Cardiac fibroblast (primary cell): ENCODE measurements around the gene ING2.

Source experiments
- DNase-seq, 2 donors: peaks; one replicate each; pipeline versions ENCODE4 v3.0.0 to v3.0.0-alpha.2; 2010; ENCODE audit warnings: low read depth in 2 of 2
- H3K4me3 ChIP-seq, 2 donors: replicated peaks in 1 of 2; 1 replicate in 1 of 2; 2 replicates in 1 of 2; pipeline ENCODE4 v1.5.1; 2011; ENCODE audit warnings: low read depth in 2 of 2, low read length in 2 of 2, mild to moderate bottlenecking in 2 of 2, moderate library complexity in 1 of 2
- CTCF ChIP-seq: IDR thresholded peaks from one replicate; pipeline ENCODE4 v1.5.1; 2011; ENCODE audit warnings: low read depth, mild to moderate bottlenecking, low read length, inconsistent platforms

ING2 gene

DNA sequence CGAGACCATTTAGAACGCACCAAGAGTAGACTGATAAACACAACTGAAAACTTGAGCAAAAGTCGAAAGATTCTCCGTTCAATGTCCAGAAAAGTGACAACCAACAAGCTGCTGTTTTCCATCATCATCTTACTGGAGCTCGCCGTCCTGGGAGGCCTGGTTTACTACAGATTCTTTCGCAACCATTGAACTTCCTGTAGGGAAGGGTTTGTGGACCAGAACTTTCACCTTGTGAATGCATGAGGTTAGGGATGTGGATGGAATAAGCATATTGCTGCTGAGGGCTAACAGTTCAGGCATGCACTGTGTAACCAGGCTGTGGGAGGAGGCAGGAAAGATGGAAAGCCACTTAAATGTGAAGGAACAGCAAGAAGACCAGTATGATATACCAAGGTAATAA, 20.9 kb upstream of the ING2 start:
- DNase-seq: no peak
- H3K4me3 ChIP-seq: no peak overlapping the region
- TF ChIP-seq CTCF: no peak

DNA sequence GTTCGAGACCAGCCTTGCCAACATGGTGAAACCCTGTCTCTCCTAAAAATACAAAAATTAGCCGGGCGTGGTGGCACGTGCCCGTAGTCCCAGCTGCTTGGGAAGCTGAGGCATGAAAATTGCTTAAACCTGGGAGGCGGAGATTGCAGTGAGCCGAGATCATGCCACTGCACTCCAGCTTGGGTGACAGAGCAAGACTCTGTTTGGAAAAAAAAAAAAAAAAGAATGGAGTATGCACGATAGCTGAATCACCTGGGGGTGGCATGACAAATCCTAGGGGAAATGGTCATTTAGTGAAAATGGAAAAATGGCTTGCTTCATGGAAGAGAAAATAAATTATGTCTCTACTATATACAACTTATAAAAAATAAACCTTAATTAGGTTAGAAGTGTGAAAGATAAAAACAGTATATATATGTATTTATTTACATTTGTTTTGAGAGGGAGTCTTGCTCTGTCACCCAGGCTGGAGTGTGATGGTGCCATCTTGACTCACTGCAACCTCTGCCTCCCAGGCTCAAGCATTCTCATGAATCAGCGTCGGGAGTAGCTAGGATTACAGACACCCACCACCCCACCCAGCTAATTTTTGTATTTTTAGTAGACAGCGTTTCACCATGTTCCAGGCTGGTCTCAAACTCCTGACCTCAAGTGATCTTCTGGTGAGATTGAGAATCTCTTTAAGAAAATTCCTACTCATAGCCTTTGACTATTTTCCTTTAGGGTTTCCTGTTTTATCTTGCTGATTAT, 19.3 kb upstream of the ING2 start:
- no peak overlapping the region for H3K4me3 ChIP-seq
- DNase-seq: peak in 1 of 2 donors; percentile 74
- no peak for TF ChIP-seq CTCF

DNA sequence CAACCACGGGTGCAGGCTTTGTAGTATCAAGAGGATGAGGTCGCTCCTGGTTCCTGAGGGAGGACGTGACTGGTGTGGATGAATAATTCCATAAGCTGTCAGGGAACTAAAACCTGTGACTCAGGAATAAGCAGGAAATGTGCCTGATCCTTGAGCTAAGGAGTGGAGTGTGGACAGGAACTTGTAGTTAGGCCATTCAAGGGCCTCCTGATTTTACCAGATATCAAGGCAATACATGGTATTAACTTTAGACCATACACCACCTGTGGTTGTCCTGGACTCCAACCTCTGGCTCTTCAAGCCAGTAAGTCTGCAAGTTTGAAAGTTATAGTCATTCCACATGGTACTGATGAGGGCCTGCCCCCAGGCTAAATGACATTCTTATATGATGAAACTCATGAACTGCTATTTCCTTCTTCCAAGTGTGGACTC, 12.1 kb upstream of the ING2 start:
- H3K4me3 ChIP-seq: no peak overlapping the region
- peak; percentile 12 to 54 for DNase-seq
- TF ChIP-seq CTCF: no peak

DNA sequence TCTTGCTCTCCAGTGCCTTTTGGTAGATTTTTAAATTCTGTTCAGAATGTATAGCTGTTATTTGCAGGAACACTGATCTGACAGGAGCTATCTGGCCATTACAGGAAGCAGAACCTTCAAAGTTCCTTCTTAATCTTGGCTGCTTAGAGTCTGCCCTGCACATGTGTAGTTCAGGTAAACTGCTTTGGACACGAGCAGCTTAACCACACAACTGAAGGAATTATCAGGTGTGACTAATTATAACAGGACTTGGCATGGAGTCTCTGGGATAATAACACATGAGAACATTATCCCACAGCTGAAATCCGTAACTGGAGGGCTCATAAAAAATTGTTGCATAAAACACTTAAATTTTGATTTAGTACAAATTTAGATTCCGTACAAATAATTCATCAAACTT, 11.6 kb upstream of the ING2 start:
- no peak for DNase-seq

DNA sequence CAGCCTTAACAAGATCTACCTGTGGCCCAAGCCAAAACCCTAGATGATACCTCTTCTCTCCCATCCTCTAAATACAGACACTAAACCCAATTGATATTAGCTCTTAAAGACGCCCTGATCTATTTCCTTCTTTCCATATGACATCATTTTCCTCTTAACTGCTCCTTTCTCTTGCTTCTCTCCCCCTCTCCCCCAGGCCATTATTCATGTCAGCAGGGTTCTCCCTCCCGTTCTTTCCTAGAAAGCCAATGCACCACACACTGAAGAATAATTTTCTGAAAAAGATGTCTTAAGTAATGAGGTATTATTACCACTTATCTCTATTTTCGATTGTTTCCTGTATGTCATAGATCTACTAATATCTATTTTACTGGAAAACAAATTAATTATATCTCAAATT, 9.7 kb upstream of the ING2 start:
- TF ChIP-seq CTCF: no peak
- no peak for DNase-seq
- H3K4me3 ChIP-seq: no peak overlapping the region

More for the DNA sequence above, 11.6 kb upstream of the ING2 start:
- no peak for TF ChIP-seq CTCF
- no peak overlapping the region for H3K4me3 ChIP-seq

GRCh38 chr4:183499389-183499788, 5.5 kb upstream of the ING2 start:
- no peak for TF ChIP-seq CTCF
- DNase-seq: no peak

DNA sequence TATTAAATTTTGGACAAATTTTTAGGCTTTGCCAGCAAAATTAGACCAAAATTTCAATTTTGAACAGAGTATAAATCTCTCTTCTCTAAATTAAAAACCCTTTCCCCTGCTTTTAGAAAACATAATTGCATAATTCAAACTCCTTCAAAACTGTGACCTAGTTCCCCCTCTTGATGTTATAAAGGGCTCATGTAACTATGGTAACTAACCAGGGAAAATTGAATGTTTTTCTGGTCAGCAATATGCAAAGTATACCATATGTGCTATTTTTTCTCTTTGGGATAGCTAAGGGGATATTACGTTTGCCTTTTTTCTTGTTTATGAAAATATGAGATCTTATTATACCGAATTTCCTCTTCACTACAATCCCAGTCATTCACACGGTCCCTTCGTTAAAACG, 5.1 kb upstream of the ING2 start:
- DNase-seq: no peak
- H3K4me3 ChIP-seq: no peak overlapping the region
- TF ChIP-seq CTCF: no peak

More at GRCh38 chr4:183499389-183499788, 5.5 kb upstream of the ING2 start:
- no peak overlapping the region for H3K4me3 ChIP-seq
